B cell (primary cell): ENCODE measurements around the gene AMACR. TPM values are rescaled to one million over a fixed set of nuclear protein-coding genes. Genes with fewer than 3 reads are reported as not detected.

Source experiments
- ATAC-seq: fragments of 200-7000 bp; cut with Tn5 transposase; one replicate; pipeline ENCODE4 v1.10.0; 2021; ENCODE audit warnings: low read depth, mild to moderate bottlenecking, moderate number of reproducible peaks, moderate library complexity
- CTCF ChIA-PET: fragments of 350-600 bp; sonication (Branson Sonifier 250); formaldehyde crosslinking; loops from one replicate; lab custom pipeline; 2021; ENCODE audit warnings: antibody characterized with exemption, inconsistent platforms; lab: Charles Lee
- POLR2A ChIA-PET: fragments of 350-600 bp; sonication (Branson Sonifier 250); formaldehyde crosslinking; loops from one replicate; lab custom pipeline; 2021; ENCODE audit warnings: antibody characterized with exemption; lab: Charles Lee
- DNase-seq: peaks from one replicate; pipeline ENCODE4 v3.0.0; 2013
- H2AFZ ChIP-seq: 2 replicates; pipeline ENCODE4 v1.6.1; 2012; ENCODE audit warnings: mild to moderate bottlenecking, low read depth, low read length; ENCODE audit not compliant: insufficient read depth, poor library complexity, severe bottlenecking
- H3K27ac ChIP-seq, 2 donors: 1 replicate in 1 of 2; 2 replicates in 1 of 2; pipeline ENCODE4 v1.5.1; 2012 to 2013; ENCODE audit warnings: low read length in 2 of 2, mild to moderate bottlenecking in 2 of 2, moderate library complexity in 1 of 2
- H3K27me3 ChIP-seq, 4 experiments: fragments of 200-600 bp in 1 of 4; sonication (generic) in 1 of 4; replicated peaks in 1 of 4; 1 replicate in 2 of 4; 2 replicates in 2 of 4; pipeline versions ENCODE4 v1.6.1 to v1.7.0; 2013 to 2016; ENCODE audit warnings: low read length in 3 of 4, mild to moderate bottlenecking in 2 of 4, mixed read lengths in 1 of 4, moderate library complexity in 1 of 4; ENCODE audit not compliant: insufficient read depth in 4 of 4, control insufficient read depth in 3 of 4; ENCODE audit errors: control extremely low read depth in 1 of 4
- H3K36me3 ChIP-seq, 2 experiments: replicated peaks in 1 of 2; 1 replicate in 1 of 2; 2 replicates in 1 of 2; pipeline versions ENCODE4 v1.6.1 to v1.7.1; 2013; ENCODE audit warnings: low read length in 1 of 2; ENCODE audit not compliant: insufficient read depth in 2 of 2, control insufficient read depth in 1 of 2; ENCODE audit errors: control extremely low read depth in 1 of 2, extremely low read depth in 1 of 2
- H3K4me1 ChIP-seq, 2 donors: fragments of 200-600 bp in 1 of 2; sonication (generic) in 1 of 2; 1 replicate in 1 of 2; 2 replicates in 1 of 2; pipeline versions ENCODE4 v1.5.1 to v1.6.1; 2013 to 2017; ENCODE audit warnings: low read length in 2 of 2; ENCODE audit not compliant: control insufficient read depth in 2 of 2, insufficient read depth in 2 of 2
- H3K4me2 ChIP-seq: replicated peaks from 2 replicates; pipeline ENCODE3; 2012; ENCODE audit warnings: mild to moderate bottlenecking, low read depth, low read length; ENCODE audit not compliant: poor library complexity, severe bottlenecking
- H3K4me3 ChIP-seq, 5 experiments: fragments of 200-600 bp in 1 of 5; sonication (generic) in 1 of 5; 1 replicate in 3 of 5; 2 replicates in 2 of 5; pipeline versions ENCODE4 v1.5.1 to v1.7.0; 2011 to 2016; ENCODE audit warnings: low read length in 4 of 5, mild to moderate bottlenecking in 4 of 5, low read depth in 2 of 5, control low read depth in 1 of 5, moderate library complexity in 1 of 5; ENCODE audit not compliant: insufficient read depth in 1 of 5; ENCODE audit errors: control extremely low read depth in 1 of 5, extremely low read depth in 1 of 5
- H3K79me2 ChIP-seq: fragments of 200-600 bp; sonication (generic); one replicate; pipeline ENCODE4 v1.6.0; 2016; ENCODE audit warnings: low read length; ENCODE audit not compliant: control insufficient read depth, insufficient read depth
- H3K9ac ChIP-seq: fragments of 200-600 bp; sonication (generic); 2 replicates; pipeline ENCODE4 v1.6.1; 2017; ENCODE audit warnings: mild to moderate bottlenecking, low read length, moderate library complexity
- H3K9me3 ChIP-seq, 3 donors: one replicate each; pipeline versions ENCODE4 v1.6.1 to v1.7.1; 2013; ENCODE audit warnings: low read length in 2 of 3; ENCODE audit not compliant: control insufficient read depth in 2 of 3, insufficient read depth in 1 of 3; ENCODE audit errors: control extremely low read depth in 1 of 3
- H4K20me1 ChIP-seq: 2 replicates; pipeline ENCODE4 v1.6.0; 2012; ENCODE audit warnings: mild to moderate bottlenecking, low read length; ENCODE audit not compliant: insufficient read depth, control insufficient read depth, poor library complexity, severe bottlenecking
- H3K27ac Mint-ChIP-seq: one replicate; pipeline ENCODE4 v1.8.0; 2021; ENCODE audit warnings: mixed read lengths
- H3K27me3 Mint-ChIP-seq: one replicate; pipeline ENCODE4 v1.8.0; 2021; ENCODE audit warnings: mixed read lengths
- H3K4me1 Mint-ChIP-seq: one replicate; pipeline ENCODE4 v1.8.0; 2021; ENCODE audit warnings: mixed read lengths
- H3K4me3 Mint-ChIP-seq: one replicate; pipeline ENCODE4 v1.8.0; 2021; ENCODE audit warnings: mixed read lengths
- H3K9me3 Mint-ChIP-seq: one replicate; pipeline ENCODE4 v1.8.0; 2022; ENCODE audit warnings: mixed read lengths; ENCODE audit not compliant: insufficient read depth
- CTCF ChIP-seq: fragments of 200-600 bp; IDR thresholded peaks from one replicate; pipeline ENCODE4 v1.8.0; 2022; ENCODE audit warnings: antibody characterized with exemption, mild to moderate bottlenecking
- EZH2 ChIP-seq: IDR thresholded peaks from 2 replicates; pipeline ENCODE4 v1.6.1; 2012; ENCODE audit warnings: borderline replicate concordance, low read depth, mild to moderate bottlenecking, moderate library complexity, low read length; ENCODE audit not compliant: insufficient read depth, poor library complexity, severe bottlenecking
- WGBS: methylation state at CpG from one replicate; pipeline ENCODE4 v1.1.5; 2013; ENCODE audit warnings: missing lambda C conversion rate; ENCODE audit not compliant: insufficient coverage; 5-methylcytosine and 5-hydroxymethylcytosine counted together
- intact Hi-C: fragments of 100-400 bp; cut with micrococcal nuclease; formaldehyde crosslinking; loops from one replicate; pipeline ENCODE4 v1.10.0; 2022
- polyA plus RNA-seq: library from polyadenylated mRNA; depleted of rRNA; stranded (reverse); fragments of >200 nt; gene quantifications from 2 replicates; pipeline ENCODE4 v1.2.3, GENCODE V29; 2012
- total RNA-seq, 2 donors: library from RNA; stranded (reverse); fragments of 120-200 nt in 1 of 2; gene quantifications; 1 replicate in 1 of 2; 2 replicates in 1 of 2; pipeline versions ENCODE4 v1.2.3 to v1.2.4, GENCODE V29; 2013 to 2022

AMACR gene
- total and polyA plus RNA-seq, 2 donors (not counting 1 experiment from before 2014, with no cell fraction given) = 2.6 to 5.8 TPM

- H3K4me1 ChIP-seq = no peaks in the 10 kb centered on the region
- TF ChIP-seq EZH2 = no peak
- TF ChIP-seq CTCF = no peak
- no peak for ATAC-seq
- H3K27me3 Mint-ChIP-seq = no peaks in the 10 kb centered on the region
- H3K4me2 ChIP-seq = no peak overlapping the region
- intact Hi-C loops = no loop called here
- no CpG with 5 or more reads among the region's 1 CpG for WGBS
- H2AFZ ChIP-seq = no peak overlapping the region
- H3K4me3 Mint-ChIP-seq = no peak overlapping the region
- no peak overlapping the region for H3K9ac ChIP-seq
- no peaks in the 10 kb centered on the region for H4K20me1 ChIP-seq
- no peak overlapping the region for H3K4me3 ChIP-seq
- no peaks in the 10 kb centered on the region for H3K9me3 Mint-ChIP-seq
- no peaks in the 10 kb centered on the region for H3K4me1 Mint-ChIP-seq
- H3K9me3 ChIP-seq = no peaks in the 10 kb centered on the region
- CTCF ChIA-PET = no interaction called here
- no peak for DNase-seq
- H3K27ac Mint-ChIP-seq = no peak overlapping the region
- H3K27ac ChIP-seq = no peak overlapping the region
- no peaks in the 10 kb centered on the region for H3K79me2 ChIP-seq
- H3K27me3 ChIP-seq = no peaks in the 10 kb centered on the region
- POLR2A ChIA-PET = no interaction called here
- H3K36me3 ChIP-seq = peaks cover 7 to 13% of the 10 kb centered on the region in 2 experiments
Measured at GRCh38 chr5:33994845-33995244, 13.0 kb downstream of the AMACR start.

- no peaks in the 10 kb centered on the region for H3K79me2 ChIP-seq
- CTCF ChIA-PET = no interaction called here
- intact Hi-C loops = no loop called here
- POLR2A ChIA-PET = no interaction called here
- H3K27ac Mint-ChIP-seq = no peak overlapping the region
- H3K4me1 ChIP-seq = no peaks in the 10 kb centered on the region
- peaks cover 2% of the 10 kb centered on the region for H3K9me3 Mint-ChIP-seq
- H3K36me3 ChIP-seq = peaks cover 8 to 27% of the 10 kb centered on the region in 2 experiments
- no peaks in the 10 kb centered on the region for H3K9me3 ChIP-seq
- no peak overlapping the region for H3K4me3 Mint-ChIP-seq
- no peaks in the 10 kb centered on the region for H3K27me3 Mint-ChIP-seq
- 100% methylated on average over 1 of the region's 2 CpGs for WGBS
- H3K4me3 ChIP-seq = no peak overlapping the region
- no peak overlapping the region for H3K9ac ChIP-seq
- H3K4me1 Mint-ChIP-seq = no peaks in the 10 kb centered on the region
- no peak overlapping the region for H2AFZ ChIP-seq
- no peak for DNase-seq
- no peaks in the 10 kb centered on the region for H3K27me3 ChIP-seq
- H4K20me1 ChIP-seq = no peaks in the 10 kb centered on the region
- TF ChIP-seq EZH2 (no peak), CTCF (no peak)
- ATAC-seq = no peak
- H3K4me2 ChIP-seq = no peak overlapping the region
- no peak overlapping the region for H3K27ac ChIP-seq
Measured at GRCh38 chr5:33992864-33993263, 15.0 kb downstream of the AMACR start.
